ENCODE results near the gene STRN3.
"Not testable (repeated sequence)": the region's sequence is repeated elsewhere in the genome, so short reads cannot be mapped to it uniquely, and the experiment has no call there.

STRN3 gene

GRCh38 chr14:30961330-30961729 is 64.8 kb downstream of the STRN3 start:
- intact Hi-C loops (cut with micrococcal nuclease), result no loop called here
- H3K9me3 Mint-ChIP-seq, result peaks cover 9% of the 10 kb centered on the region
- no peak overlapping the region for H3K27ac Mint-ChIP-seq
- H3K4me1 Mint-ChIP-seq (ENCODE audit: low read depth), result peaks cover 28% of the 10 kb centered on the region
- H3K4me3 Mint-ChIP-seq, result no peak overlapping the region
- H3K36me3 Mint-ChIP-seq (ENCODE audit: low read depth), result peaks cover 25% of the 10 kb centered on the region
- no peaks in the 10 kb centered on the region for H3K27me3 Mint-ChIP-seq

GRCh38 chr14:30960216-30960615 is 66.0 kb downstream of the STRN3 start:
- no peaks in the 10 kb centered on the region for H3K27me3 Mint-ChIP-seq
- H3K9me3 Mint-ChIP-seq, result no peaks in the 10 kb centered on the region
- H3K4me1 Mint-ChIP-seq (ENCODE audit: low read depth), result peaks cover 22% of the 10 kb centered on the region
- peaks cover 16% of the 10 kb centered on the region for H3K36me3 Mint-ChIP-seq (ENCODE audit: low read depth)
- no peak overlapping the region for H3K27ac Mint-ChIP-seq
- intact Hi-C loops (cut with micrococcal nuclease), result no loop called here
- H3K4me3 Mint-ChIP-seq, result no peak overlapping the region

GRCh38 chr14:30958555-30959407 is 67.4 kb downstream of the STRN3 start:
- H3K27ac Mint-ChIP-seq, result no peak overlapping the region
- peaks cover 22% of the 10 kb centered on the region for H3K4me1 Mint-ChIP-seq (ENCODE audit: low read depth)
- peaks cover 13% of the 10 kb centered on the region for H3K36me3 Mint-ChIP-seq (ENCODE audit: low read depth)
- intact Hi-C loops (cut with micrococcal nuclease), result no loop called here
- no peaks in the 10 kb centered on the region for H3K9me3 Mint-ChIP-seq
- no peak overlapping the region for H3K4me3 Mint-ChIP-seq
- no peaks in the 10 kb centered on the region for H3K27me3 Mint-ChIP-seq

- H3K4me1 Mint-ChIP-seq (ENCODE audit: low read depth), result peaks cover 22% of the 10 kb centered on the region
Observed at GRCh38 chr14:30957813-30958370, 68.3 kb downstream of the STRN3 start.

GRCh38 chr14:30949651-30950050 is 76.5 kb downstream of the STRN3 start:
- intact Hi-C loops (cut with micrococcal nuclease), result loop anchor here (10.0 kb wide), 1 partner anchor 225 kb away; no protein-coding TSS in a partner anchor
- peaks cover 82% of the 10 kb centered on the region for H3K36me3 Mint-ChIP-seq (ENCODE audit: low read depth)
- no peak overlapping the region for H3K27ac Mint-ChIP-seq
- no peaks in the 10 kb centered on the region for H3K4me1 Mint-ChIP-seq (ENCODE audit: low read depth)
- H3K9me3 Mint-ChIP-seq, result no peaks in the 10 kb centered on the region
- no peak overlapping the region for H3K4me3 Mint-ChIP-seq
- no peaks in the 10 kb centered on the region for H3K27me3 Mint-ChIP-seq

More at GRCh38 chr14:30957813-30958370, 68.3 kb downstream of the STRN3 start:
- Mint-ChIP-seq H3K27me3 (no peaks in the 10 kb centered on the region), H3K4me3 (no peak overlapping the region), H3K36me3 (ENCODE audit: low read depth) (peaks cover 14% of the 10 kb centered on the region), H3K27ac (no peak overlapping the region), H3K9me3 (no peaks in the 10 kb centered on the region)
- intact Hi-C loops (cut with micrococcal nuclease), result no loop called here

- Mint-ChIP-seq H3K36me3 (ENCODE audit: low read depth) (peaks cover 78% of the 10 kb centered on the region), H3K4me1 (ENCODE audit: low read depth) (no peaks in the 10 kb centered on the region), H3K4me3 (no peak overlapping the region), H3K27ac (no peak overlapping the region), H3K27me3 (no peaks in the 10 kb centered on the region), H3K9me3 (no peaks in the 10 kb centered on the region)
- intact Hi-C loops (cut with micrococcal nuclease), result loop anchor here (10.0 kb wide), 1 partner anchor 231 kb away; no protein-coding TSS in a partner anchor
Observed at GRCh38 chr14:30943694-30944093, 82.5 kb downstream of the STRN3 start.

- H3K27ac Mint-ChIP-seq, result no peak overlapping the region
- no peaks in the 10 kb centered on the region for H3K9me3 Mint-ChIP-seq
- H3K36me3 Mint-ChIP-seq (ENCODE audit: low read depth), result peaks cover 62% of the 10 kb centered on the region
- no peaks in the 10 kb centered on the region for H3K27me3 Mint-ChIP-seq
- no peak overlapping the region for H3K4me3 Mint-ChIP-seq
- no peaks in the 10 kb centered on the region for H3K4me1 Mint-ChIP-seq (ENCODE audit: low read depth)
- intact Hi-C loops (cut with micrococcal nuclease), result loop anchor here (10.0 kb wide), 1 partner anchor 234 kb away; no protein-coding TSS in a partner anchor
Observed at GRCh38 chr14:30940886-30941285, 85.3 kb downstream of the STRN3 start.

- Mint-ChIP-seq H3K9me3 (no peaks in the 10 kb centered on the region), H3K4me3 (no peak overlapping the region), H3K36me3 (ENCODE audit: low read depth) (peaks cover 61% of the 10 kb centered on the region), H3K27me3 (no peaks in the 10 kb centered on the region), H3K4me1 (ENCODE audit: low read depth) (no peaks in the 10 kb centered on the region), H3K27ac (no peak overlapping the region)
- intact Hi-C loops (cut with micrococcal nuclease), result loop anchor here (10.0 kb wide), 1 partner anchor 406 kb away; no protein-coding TSS in a partner anchor
Observed at GRCh38 chr14:30938617-30939016, 87.6 kb downstream of the STRN3 start.

- no peak overlapping the region for H3K27ac Mint-ChIP-seq
- H3K4me1 Mint-ChIP-seq (ENCODE audit: low read depth), result no peaks in the 10 kb centered on the region
- peaks cover 47% of the 10 kb centered on the region for H3K36me3 Mint-ChIP-seq (ENCODE audit: low read depth)
- no peaks in the 10 kb centered on the region for H3K9me3 Mint-ChIP-seq
- no peaks in the 10 kb centered on the region for H3K27me3 Mint-ChIP-seq
- no peak overlapping the region for H3K4me3 Mint-ChIP-seq
- intact Hi-C loops (cut with micrococcal nuclease), result loop anchor here (10.0 kb wide), 1 partner anchor 409 kb away; no protein-coding TSS in a partner anchor
Observed at GRCh38 chr14:30935445-30935844, 90.7 kb downstream of the STRN3 start.

GRCh38 chr14:30933937-30934336 is 92.2 kb downstream of the STRN3 start:
- not testable (repeated sequence) for H3K4me1 Mint-ChIP-seq (ENCODE audit: low read depth); H3K27me3 Mint-ChIP-seq; H3K9me3 Mint-ChIP-seq; H3K4me3 Mint-ChIP-seq; H3K27ac Mint-ChIP-seq
- intact Hi-C loops (cut with micrococcal nuclease), result loop anchor here (10.0 kb wide), 1 partner anchor 411 kb away; no protein-coding TSS in a partner anchor
- peaks cover 41% of the 10 kb centered on the region for H3K36me3 Mint-ChIP-seq (ENCODE audit: low read depth)

- no peak overlapping the region for H3K27ac Mint-ChIP-seq
- H3K4me1 Mint-ChIP-seq (ENCODE audit: low read depth), result no peaks in the 10 kb centered on the region
- no peaks in the 10 kb centered on the region for H3K27me3 Mint-ChIP-seq
- H3K36me3 Mint-ChIP-seq (ENCODE audit: low read depth), result peaks cover 23% of the 10 kb centered on the region
- no peak overlapping the region for H3K4me3 Mint-ChIP-seq
- intact Hi-C loops (cut with micrococcal nuclease), result no loop called here
- H3K9me3 Mint-ChIP-seq, result no peaks in the 10 kb centered on the region
Observed at GRCh38 chr14:30928462-30928861, 97.7 kb downstream of the STRN3 start.

GRCh38 chr14:30925254-30925653 is 100.9 kb downstream of the STRN3 start:
- H3K36me3 Mint-ChIP-seq (ENCODE audit: low read depth), result peaks cover 36% of the 10 kb centered on the region
- H3K27ac Mint-ChIP-seq, result no peak overlapping the region
- peaks cover 10% of the 10 kb centered on the region for H3K4me1 Mint-ChIP-seq (ENCODE audit: low read depth)
- H3K9me3 Mint-ChIP-seq, result no peaks in the 10 kb centered on the region
- no peak overlapping the region for H3K4me3 Mint-ChIP-seq
- no peaks in the 10 kb centered on the region for H3K27me3 Mint-ChIP-seq
- intact Hi-C loops (cut with micrococcal nuclease), result no loop called here

- intact Hi-C loops (cut with micrococcal nuclease), result no loop called here
- H3K36me3 Mint-ChIP-seq (ENCODE audit: low read depth), result peaks cover 45% of the 10 kb centered on the region
- H3K4me3 Mint-ChIP-seq, result no peak overlapping the region
- no peaks in the 10 kb centered on the region for H3K27me3 Mint-ChIP-seq
- H3K27ac Mint-ChIP-seq, result no peak overlapping the region
- peaks cover 12% of the 10 kb centered on the region for H3K4me1 Mint-ChIP-seq (ENCODE audit: low read depth)
- H3K9me3 Mint-ChIP-seq, result no peaks in the 10 kb centered on the region
Observed at GRCh38 chr14:30921788-30922187, 104.4 kb downstream of the STRN3 start.

- Mint-ChIP-seq H3K4me1 (ENCODE audit: low read depth) (peaks cover 12% of the 10 kb centered on the region), H3K27me3 (no peaks in the 10 kb centered on the region), H3K27ac (no peak overlapping the region), H3K4me3 (no peak overlapping the region), H3K9me3 (no peaks in the 10 kb centered on the region), H3K36me3 (ENCODE audit: low read depth) (peaks cover 45% of the 10 kb centered on the region)
- intact Hi-C loops (cut with micrococcal nuclease), result no loop called here
Observed at GRCh38 chr14:30921305-30921704, 104.9 kb downstream of the STRN3 start.
